Tibial artery (tissue), 4 donors: Measurements from ENCODE around the gene CLCN5.
A peak's percentile ranks its signal among the peaks of the same experiment; 100 is the strongest.

Source experiments
- DNase-seq, 2 donors: peaks; one replicate each; pipeline ENCODE4 v3.0.0-alpha.2; 2019
- H3K27ac ChIP-seq, 2 donors: fragments of 200-600 bp; sonication (generic) in 1 of 2; 1 replicate in 1 of 2; 2 replicates in 1 of 2; pipeline ENCODE4 v1.5.1; 2018 to 2019; ENCODE audit warnings: mild to moderate bottlenecking in 1 of 2
- H3K27me3 ChIP-seq, 2 donors: fragments of 200-600 bp; sonication (generic) in 1 of 2; one replicate each; pipeline versions ENCODE4 v1.5.1 to v1.6.0; 2016 to 2019
- H3K36me3 ChIP-seq, 3 donors: fragments of 200-600 bp; sonication (generic) in 2 of 3; one replicate each; pipeline ENCODE4 v1.5.1; 2016 to 2019; ENCODE audit warnings: mild to moderate bottlenecking in 2 of 3
- H3K4me1 ChIP-seq, 4 donors: fragments of 200-600 bp; sonication (generic) in 2 of 4; 1 replicate in 3 of 4; 2 replicates in 1 of 4; pipeline ENCODE4 v1.5.1; 2016 to 2019
- H3K4me3 ChIP-seq, 2 donors: fragments of 200-600 bp; sonication (generic) in 1 of 2; 1 replicate in 1 of 2; 2 replicates in 1 of 2; pipeline ENCODE4 v1.5.1; 2018 to 2019; ENCODE audit warnings: mild to moderate bottlenecking in 2 of 2
- H3K9me3 ChIP-seq, 3 donors: fragments of 200-600 bp; sonication (generic) in 1 of 3; one replicate each; pipeline ENCODE4 v1.5.1; 2016 to 2019
- CTCF ChIP-seq, 2 experiments: fragments of 200-600 bp in 1 of 2; fragments of 450-650 bp in 1 of 2; IDR thresholded peaks; one replicate each; pipeline ENCODE4 v1.5.1; 2017 to 2019; ENCODE audit warnings: antibody characterized with exemption in 2 of 2, mild to moderate bottlenecking in 1 of 2, moderate library complexity in 1 of 2
- intact Hi-C: fragments of 100-400 bp; cut with DNase I; formaldehyde crosslinking; loops from one replicate; pipeline ENCODE4 v1.15.0; 2023; ENCODE audit warnings: low total_unique reads

Gene CLCN5

GRCh38 chrX:50098749-50099148 is 176.4 kb downstream of the CLCN5 start:
- intact Hi-C loops = no loop called here
- DNase-seq = no peak
- Histone ChIP-seq H3K36me3 (no peaks in the 10 kb centered on the region), H3K4me3 (no peak overlapping the region), H3K9me3 (no peaks in the 10 kb centered on the region), H3K27ac (no peak overlapping the region), H3K4me1 (no peaks in the 10 kb centered on the region), H3K27me3 (no peaks in the 10 kb centered on the region)
- TF ChIP-seq CTCF (IDR thresholded peaks at IDR 0.05) = no peak

- Histone ChIP-seq H3K4me3 (no peak overlapping the region), H3K27ac (no peak overlapping the region), H3K4me1 (no peaks in the 10 kb centered on the region), H3K9me3 (no peaks in the 10 kb centered on the region), H3K27me3 (no peaks in the 10 kb centered on the region), H3K36me3 (no peaks in the 10 kb centered on the region)
- intact Hi-C loops = no loop called here
- no peak for DNase-seq
- no peak for TF ChIP-seq CTCF (IDR thresholded peaks at IDR 0.05)
Measured at GRCh38 chrX:50099331-50099730, 176.9 kb downstream of the CLCN5 start.

- Histone ChIP-seq H3K27me3 (no peaks in the 10 kb centered on the region), H3K4me1 (no peaks in the 10 kb centered on the region), H3K4me3 (no peak overlapping the region), H3K36me3 (no peaks in the 10 kb centered on the region), H3K9me3 (no peaks in the 10 kb centered on the region), H3K27ac (no peak overlapping the region)
- no peak for TF ChIP-seq CTCF (IDR thresholded peaks at IDR 0.05)
- DNase-seq = no peak
- intact Hi-C loops = no loop called here
Measured at GRCh38 chrX:50100188-50100587, 177.8 kb downstream of the CLCN5 start.

- no peaks in the 10 kb centered on the region for H3K36me3 ChIP-seq
- intact Hi-C loops = no loop called here
- no peaks in the 10 kb centered on the region for H3K27me3 ChIP-seq
- no peak for DNase-seq
- no peaks in the 10 kb centered on the region for H3K4me1 ChIP-seq
- no peak for TF ChIP-seq CTCF (IDR thresholded peaks at IDR 0.05)
- no peak overlapping the region for H3K27ac ChIP-seq
- no peak overlapping the region for H3K4me3 ChIP-seq
- no peaks in the 10 kb centered on the region for H3K9me3 ChIP-seq
Measured at GRCh38 chrX:50103176-50103575, 180.8 kb downstream of the CLCN5 start.

- Histone ChIP-seq H3K36me3 (no peaks in the 10 kb centered on the region), H3K27me3 (no peaks in the 10 kb centered on the region), H3K4me3 (no peak overlapping the region), H3K4me1 (no peaks in the 10 kb centered on the region), H3K27ac (no peak overlapping the region), H3K9me3 (no peaks in the 10 kb centered on the region)
- TF ChIP-seq CTCF (IDR thresholded peaks at IDR 0.05) = no peak
- intact Hi-C loops = no loop called here
- peak in 1 of 2 donors; percentile 19 for DNase-seq
Measured at GRCh38 chrX:50103866-50104566, 181.6 kb downstream of the CLCN5 start.
